Mesendoderm (in vitro differentiated cells): Measurements from ENCODE around the gene TP53AIP1.

ENCODE experiments used
- DNase-seq: peaks from one replicate; pipeline ENCODE4 v3.0.0; 2013
- H2AK5ac ChIP-seq: 2 replicates; pipeline ENCODE4 v1.6.1; 2013; ENCODE audit warnings: low read length, inconsistent platforms
- H2BK120ac ChIP-seq: 2 replicates; pipeline ENCODE4 v1.6.1; 2013; ENCODE audit warnings: low read depth, mild to moderate bottlenecking, low read length, moderate library complexity, mixed read lengths
- H2BK15ac ChIP-seq: replicated peaks from 2 replicates; pipeline ENCODE4 v1.6.1; 2013; ENCODE audit warnings: low read depth, mild to moderate bottlenecking, moderate library complexity
- H2BK5ac ChIP-seq: 2 replicates; pipeline ENCODE4 v1.6.1; 2013; ENCODE audit warnings: low read length, inconsistent platforms
- H3K18ac ChIP-seq: 2 replicates; pipeline ENCODE4 v1.6.1; 2013; ENCODE audit warnings: mild to moderate bottlenecking, low read length, mixed read lengths
- H3K23ac ChIP-seq: one replicate; pipeline ENCODE4 v1.6.1; 2013; ENCODE audit warnings: low read length
- H3K27ac ChIP-seq: 2 replicates; pipeline ENCODE4 v1.5.1; 2013; ENCODE audit warnings: low read depth, mild to moderate bottlenecking, inconsistent platforms, low read length, moderate library complexity
- H3K27me3 ChIP-seq: 2 replicates; pipeline ENCODE4 v1.6.1; 2013; ENCODE audit warnings: low read length, control low read depth, mild to moderate bottlenecking, inconsistent platforms; ENCODE audit not compliant: insufficient read depth, poor library complexity
- H3K36me3 ChIP-seq: 2 replicates; pipeline ENCODE4 v1.6.1; 2013; ENCODE audit warnings: low read length, inconsistent platforms; ENCODE audit not compliant: control insufficient read depth, insufficient read depth
- H3K4ac ChIP-seq: one replicate; pipeline ENCODE4 v1.6.1; 2013; ENCODE audit warnings: low read depth, mild to moderate bottlenecking, low read length, moderate library complexity
- H3K4me1 ChIP-seq: 2 replicates; pipeline ENCODE4 v1.6.1; 2013; ENCODE audit warnings: low read depth, low read length, inconsistent platforms; ENCODE audit not compliant: control insufficient read depth
- H3K4me2 ChIP-seq: 2 replicates; pipeline ENCODE4 v1.6.1; 2013; ENCODE audit warnings: low read length
- H3K4me3 ChIP-seq: 2 replicates; pipeline ENCODE4 v1.5.1; 2013; ENCODE audit warnings: mild to moderate bottlenecking, low read length
- H3K56ac ChIP-seq: one replicate; pipeline ENCODE4 v1.6.1; 2013; ENCODE audit warnings: low read length
- H3K79me1 ChIP-seq: 2 replicates; pipeline ENCODE4 v1.6.1; 2013; ENCODE audit warnings: low read length, inconsistent platforms
- H3K79me2 ChIP-seq: 2 replicates; pipeline ENCODE4 v1.6.1; 2013; ENCODE audit warnings: mild to moderate bottlenecking, low read length; ENCODE audit not compliant: control insufficient read depth, insufficient read depth
- H3K9ac ChIP-seq: 2 replicates; pipeline ENCODE4 v1.6.1; 2013; ENCODE audit warnings: low read length, inconsistent platforms
- H4K5ac ChIP-seq: one replicate; pipeline ENCODE4 v1.6.1; 2013; ENCODE audit warnings: low read length
- H4K8ac ChIP-seq: one replicate; pipeline ENCODE4 v1.6.1; 2013; ENCODE audit warnings: low read depth, mild to moderate bottlenecking, control low read depth, low read length, moderate library complexity
- WGBS: extraction: QIAGEN DNeasy Blood & Tissue Kit; methylation state at CpG from one replicate; pipeline ENCODE4 v1.1.7; 2013; ENCODE audit warnings: low lambda C conversion rate, missing lambda C conversion rate; ENCODE audit not compliant: insufficient coverage; ENCODE audit errors: extremely low coverage; 5-methylcytosine and 5-hydroxymethylcytosine counted together

The TP53AIP1 gene

GRCh38 chr11:128893578-128894285 lies 48.9 kb downstream of the TP53AIP1 start:
- no CpG with 5 or more reads among the region's 9 CpGs for WGBS

GRCh38 chr11:128892866-128893565 lies 49.7 kb downstream of the TP53AIP1 start:
- no peaks in the 10 kb centered on the region for H3K79me2 ChIP-seq
- H3K56ac ChIP-seq, result no peak overlapping the region
- H3K27me3 ChIP-seq, result peaks cover 15% of the 10 kb centered on the region
- H3K23ac ChIP-seq, result no peak overlapping the region
- H4K5ac ChIP-seq, result no peak overlapping the region
- no peak overlapping the region for H2BK15ac ChIP-seq
- no peaks in the 10 kb centered on the region for H3K79me1 ChIP-seq
- H2BK120ac ChIP-seq, result no peak overlapping the region
- H4K8ac ChIP-seq, result no peak overlapping the region
- no peak overlapping the region for H3K27ac ChIP-seq
- H3K9ac ChIP-seq, result no peak overlapping the region
- H2BK5ac ChIP-seq, result no peak overlapping the region
- no peak overlapping the region for H2AK5ac ChIP-seq
- no peak overlapping the region for H3K18ac ChIP-seq
- peak; percentile 84 for DNase-seq
- H3K36me3 ChIP-seq, result no peaks in the 10 kb centered on the region
- peaks cover 2% of the 10 kb centered on the region for H3K4me1 ChIP-seq
- H3K4me2 ChIP-seq, result no peak overlapping the region
- no peak overlapping the region for H3K4ac ChIP-seq
- H3K4me3 ChIP-seq, result no peak overlapping the region
- WGBS, result no CpG with 5 or more reads among the region's 4 CpGs

More at GRCh38 chr11:128893578-128894285, 48.9 kb downstream of the TP53AIP1 start:
- Histone ChIP-seq H2AK5ac (no peak overlapping the region), H3K27ac (no peak overlapping the region), H4K8ac (no peak overlapping the region), H3K4ac (no peak overlapping the region), H4K5ac (no peak overlapping the region), H2BK120ac (no peak overlapping the region), H3K36me3 (no peaks in the 10 kb centered on the region), H3K4me1 (peaks cover 2% of the 10 kb centered on the region), H3K56ac (no peak overlapping the region), H3K18ac (no peak overlapping the region), H3K27me3 (peaks cover 17% of the 10 kb centered on the region), H2BK15ac (no peak overlapping the region), H3K4me3 (no peak overlapping the region), H3K79me1 (no peaks in the 10 kb centered on the region), H3K4me2 (no peak overlapping the region), H2BK5ac (no peak overlapping the region), H3K9ac (no peak overlapping the region), H3K23ac (no peak overlapping the region), H3K79me2 (no peaks in the 10 kb centered on the region)
- no peak for DNase-seq

- Histone ChIP-seq H3K4me3 (no peak overlapping the region), H2BK120ac (no peak overlapping the region), H3K27me3 (peaks cover 13% of the 10 kb centered on the region), H3K56ac (peak overlapping the region; percentile 51), H3K36me3 (no peaks in the 10 kb centered on the region), H2BK15ac (no peak overlapping the region), H3K4me1 (peaks cover 2% of the 10 kb centered on the region), H4K8ac (no peak overlapping the region), H4K5ac (no peak overlapping the region), H3K23ac (no peak overlapping the region), H2AK5ac (no peak overlapping the region), H2BK5ac (no peak overlapping the region), H3K79me1 (no peaks in the 10 kb centered on the region), H3K4me2 (no peak overlapping the region), H3K18ac (peak overlapping the region; percentile 63), H3K79me2 (no peaks in the 10 kb centered on the region), H3K27ac (no peak overlapping the region), H3K4ac (no peak overlapping the region), H3K9ac (peak overlapping the region; percentile 25)
- no CpG with 5 or more reads among the region's 6 CpGs for WGBS
- no peak for DNase-seq
Measured at GRCh38 chr11:128891913-128892398, 50.7 kb downstream of the TP53AIP1 start.

- no peak for DNase-seq
- Histone ChIP-seq H4K5ac (no peak within 1 kb of the TSS), H3K27ac (no peak within 1 kb of the TSS), H2BK120ac (no peak within 1 kb of the TSS), H3K79me2 (no peaks in the 10 kb centered on the region), H3K79me1 (no peaks in the 10 kb centered on the region), H3K18ac (peak within 1 kb of the TSS; percentile 63), H3K4me1 (peaks cover 2% of the 10 kb centered on the region), H3K4me3 (peak within 1 kb of the TSS; percentile 42), H3K36me3 (no peaks in the 10 kb centered on the region), H3K56ac (peak within 1 kb of the TSS; percentile 61), H4K8ac (no peak within 1 kb of the TSS), H2BK15ac (no peak within 1 kb of the TSS), H2BK5ac (no peak within 1 kb of the TSS), H3K23ac (peak within 1 kb of the TSS; percentile 33), H3K9ac (peak within 1 kb of the TSS; percentile 47), H2AK5ac (no peak within 1 kb of the TSS), H3K27me3 (peaks cover 13% of the 10 kb centered on the region), H3K4ac (peak within 1 kb of the TSS; percentile 47), H3K4me2 (peak within 1 kb of the TSS; percentile 79)
- no CpG with 5 or more reads among the region's 85 CpGs for WGBS
Measured at GRCh38 chr11:128890543-128891368, 51.9 kb downstream of the TP53AIP1 start, which contains the start of gene KCNJ5. TSS of gene KCNJ5 (plus strand) at chr11:128891356. CDS start at chr11:128911274, 19,918 bp downstream.

- H3K4ac ChIP-seq, result no peak overlapping the region
- DNase-seq, result no peak
- no peaks in the 10 kb centered on the region for H3K36me3 ChIP-seq
- no peak overlapping the region for H2AK5ac ChIP-seq
- H3K79me2 ChIP-seq, result no peaks in the 10 kb centered on the region
- H3K79me1 ChIP-seq, result no peaks in the 10 kb centered on the region
- no peak overlapping the region for H4K5ac ChIP-seq
- no peak overlapping the region for H2BK5ac ChIP-seq
- peak overlapping the region; percentile 47 for H3K9ac ChIP-seq
- no peak overlapping the region for H4K8ac ChIP-seq
- H3K56ac ChIP-seq, result peak overlapping the region; percentile 61
- peaks cover 2% of the 10 kb centered on the region for H3K4me1 ChIP-seq
- H2BK15ac ChIP-seq, result no peak overlapping the region
- no peak overlapping the region for H2BK120ac ChIP-seq
- WGBS, result no CpG with 5 or more reads among the region's 9 CpGs
- peak overlapping the region; percentile 79 for H3K4me2 ChIP-seq
- no peak overlapping the region for H3K18ac ChIP-seq
- H3K27ac ChIP-seq, result no peak overlapping the region
- H3K4me3 ChIP-seq, result no peak overlapping the region
- H3K23ac ChIP-seq, result no peak overlapping the region
- peaks cover 13% of the 10 kb centered on the region for H3K27me3 ChIP-seq
Measured at GRCh38 chr11:128890216-128890542, 52.5 kb downstream of the TP53AIP1 start.
